ENCODE results near the gene FBF1. TPM values are rescaled to one million over a fixed set of nuclear protein-coding genes. Genes with fewer than 3 reads are reported as not detected.
"Not testable (repeated sequence)": the region's sequence is repeated elsewhere in the genome, so short reads cannot be mapped to it uniquely, and the experiment has no call there.

Gene FBF1
- total and polyA plus RNA-seq, 2 of the 4 experiments (the other 2 are of a cell fraction), result 4.5 to 8.0 TPM

- peak overlapping the region; percentile 84 for H2AK9ac ChIP-seq (replicated peaks; ENCODE audit: low read depth, low read length, poor library complexity)
- H3K27ac ChIP-seq (ENCODE audit: insufficient read depth, low read length), result peak overlapping the region; percentile 51
- peaks cover 10% of the 10 kb centered on the region; the same call in 1 of the 2 replicates for H4K20me1 ChIP-seq (ENCODE audit: insufficient read depth, low read length)
- no peak overlapping the region for H3K56ac ChIP-seq (ENCODE audit: extremely low read depth, insufficient read depth, low read length)
- dilution Hi-C loops (cut with HindIII; ENCODE audit: low sequenced_read_pairs, unreplicated experiment) (no loop called here), in situ Hi-C loops (cut with MboI; ENCODE audit: low sequenced_read_pairs) (no loop called here), intact Hi-C loops (cut with micrococcal nuclease) (loop anchor here (10.0 kb wide), 1 partner anchor 88 kb away; the partner anchor contains the start of gene UNK)
- peak overlapping the region; percentile 53; the same call in 1 of the 2 replicates for H3K23ac ChIP-seq (ENCODE audit: low read depth, low read length)
- no peak overlapping the region for H3K9ac ChIP-seq (ENCODE audit: low read depth, low read length)
- H3K79me1 ChIP-seq (ENCODE audit: low read depth in 1 of 2, low read length in 2 of 2), result peaks cover 5 to 43% of the 10 kb centered on the region in 2 experiments; a peak in 3 of 4 replicates
- peak overlapping the region; percentile 66; the same call in 1 of the 3 replicates for H2BK15ac ChIP-seq (ENCODE audit: low read depth, low read length)
- peak overlapping the region; percentile 40 for H4K5ac ChIP-seq (ENCODE audit: low read depth, low read length)
- peak overlapping the region; percentile 85 for H2BK120ac ChIP-seq (ENCODE audit: low read depth, low read length)
- CTCF ChIA-PET, result interaction anchor here (1.0 kb wide), 1 partner anchor 11 kb away, joined by 3 read pairs; no protein-coding TSS in a partner anchor
- peak overlapping the region; percentile 89 for H3K4ac ChIP-seq (ENCODE audit: low read depth, low read length)
- peak; percentile 40 for ATAC-seq (ENCODE audit: low read depth)
- H3K4me2 ChIP-seq (ENCODE audit: low read depth, low read length), result peak overlapping the region; percentile 24; the same call in 1 of the 2 replicates
- BruUV-seq (replicated peaks), result no TSS peak
- H3K9me3 ChIP-seq (ENCODE audit: control insufficient read depth, insufficient read depth, low read length), result no peaks in the 10 kb centered on the region
- peak overlapping the region; percentile 60 for H2BK20ac ChIP-seq (ENCODE audit: low read depth, low read length)
- peak overlapping the region; percentile 55 for H3K14ac ChIP-seq (replicated peaks; ENCODE audit: low read depth, low read length)
- WGBS, 2 experiments (ENCODE audit: extremely low coverage in 2 of 2, insufficient read length in 1 of 2), result 0% methylated on average over 1 of the region's 13 CpGs; no CpG with 5 or more reads in 1 of the 2 experiments
- peaks cover 40% of the 10 kb centered on the region for H3K4me1 ChIP-seq (ENCODE audit: control insufficient read depth, insufficient read depth, low read length)
- H3K4me3 ChIP-seq (ENCODE audit: insufficient read depth, low read depth, low read length), result no peak overlapping the region
- H2AFZ ChIP-seq (replicated peaks; ENCODE audit: low read length, poor library complexity), result peak overlapping the region; percentile 87
- H2BK5ac ChIP-seq (ENCODE audit: low read depth, low read length, poor library complexity, severe bottlenecking), result peak overlapping the region; percentile 31
- POLR2A ChIA-PET (ENCODE audit: unreplicated experiment), result interaction anchor here (1.2 kb wide), 1 partner anchor 93 kb away, joined by 4 read pairs; a partner anchor contains a TSS
- peak overlapping the region; percentile 76 to 89; a peak in 3 of 4 replicates for H4K8ac ChIP-seq (ENCODE audit: low read depth in 2 of 2, low read length in 2 of 2)
- no peak for TF ChIP-seq RCOR1 (IDR thresholded peaks at IDR 0.05; ENCODE audit: insufficient replicate concordance, low read length)
- TF ChIP-seq MAZ (IDR thresholded peaks at IDR 0.05; ENCODE audit: borderline replicate concordance, low read depth, low read length), result peak; percentile 68
- DNase-seq, result peak; percentile 63
- peak overlapping the region; percentile 69 for H4K91ac ChIP-seq (ENCODE audit: insufficient read depth, low read depth, low read length)
- H3K36me3 ChIP-seq (ENCODE audit: control insufficient read depth, insufficient read depth, low read length), result peaks cover 6% of the 10 kb centered on the region; the same call in 1 of the 2 replicates
- H3K9me1 ChIP-seq (ENCODE audit: insufficient read depth, low read length), result peaks cover 16% of the 10 kb centered on the region
- peak overlapping the region; percentile 35; the same call in 1 of the 2 replicates for H3K18ac ChIP-seq (ENCODE audit: low read depth, low read length)
- H2AK5ac ChIP-seq (ENCODE audit: low read depth, low read length), result peak overlapping the region; percentile 87; the same call in 1 of the 2 replicates
- no peaks in the 10 kb centered on the region for H3K27me3 ChIP-seq (ENCODE audit: control insufficient read depth, insufficient read depth, low read length)
These were observed 68.1 kb downstream of the FBF1 start for GRCh38 chr17:75872434-75873351.

GRCh38 chr17:75870228-75870627 lies 70.6 kb downstream of the FBF1 start:
- POLR2A ChIA-PET (ENCODE audit: unreplicated experiment); H3K4me3 ChIP-seq (ENCODE audit: insufficient read depth, low read depth, low read length); H4K20me1 ChIP-seq (ENCODE audit: insufficient read depth, low read length); BruUV-seq (replicated peaks); CTCF ChIA-PET; H2AK9ac ChIP-seq (replicated peaks; ENCODE audit: low read depth, low read length, poor library complexity); ATAC-seq (ENCODE audit: low read depth); dilution Hi-C loops (cut with HindIII; ENCODE audit: low sequenced_read_pairs, unreplicated experiment); H3K36me3 ChIP-seq (ENCODE audit: control insufficient read depth, insufficient read depth, low read length); DNase-seq; in situ Hi-C loops (cut with MboI; ENCODE audit: low sequenced_read_pairs); H3K9me3 ChIP-seq (ENCODE audit: control insufficient read depth, insufficient read depth, low read length); H2BK20ac ChIP-seq (ENCODE audit: low read depth, low read length); H3K27me3 ChIP-seq (ENCODE audit: control insufficient read depth, insufficient read depth, low read length): not testable (repeated sequence)
- Histone ChIP-seq H2BK120ac (ENCODE audit: low read depth, low read length) (peak overlapping the region; percentile 86; the same call in 1 of the 2 replicates), H3K4me2 (ENCODE audit: low read depth, low read length) (peak overlapping the region; percentile 64; the same call in 1 of the 2 replicates), H3K56ac (ENCODE audit: extremely low read depth, insufficient read depth, low read length) (peak overlapping the region; percentile 57), H3K79me1 (ENCODE audit: low read depth in 1 of 2, low read length in 2 of 2) (peaks cover 5 to 26% of the 10 kb centered on the region in 2 experiments; a peak in 3 of 4 replicates), H4K91ac (ENCODE audit: insufficient read depth, low read depth, low read length) (peak overlapping the region; percentile 95), H3K14ac (replicated peaks; ENCODE audit: low read depth, low read length) (peak overlapping the region; percentile 95), H3K23ac (ENCODE audit: low read depth, low read length) (peak overlapping the region; percentile 93; the same call in 1 of the 2 replicates), H4K5ac (ENCODE audit: low read depth, low read length) (peak overlapping the region; percentile 96), H3K9me1 (ENCODE audit: insufficient read depth, low read length) (peaks cover 13% of the 10 kb centered on the region), H3K27ac (ENCODE audit: insufficient read depth, low read length) (peak overlapping the region; percentile 94; the same call in 1 of the 2 replicates), H4K8ac (ENCODE audit: low read depth in 2 of 2, low read length in 2 of 2) (peak overlapping the region; percentile 94 to 97; a peak in 3 of 4 replicates), H3K4me1 (ENCODE audit: control insufficient read depth, insufficient read depth, low read length) (peaks cover 24% of the 10 kb centered on the region), H2BK15ac (ENCODE audit: low read depth, low read length) (peak overlapping the region; percentile 49; the same call in 2 of the 3 replicates), H3K18ac (ENCODE audit: low read depth, low read length) (peak overlapping the region; percentile 86; the same call in 1 of the 2 replicates), H2AFZ (replicated peaks; ENCODE audit: low read length, poor library complexity) (peak overlapping the region; percentile 95), H2AK5ac (ENCODE audit: low read depth, low read length) (peak overlapping the region; percentile 89; the same call in 1 of the 2 replicates), H2BK5ac (ENCODE audit: low read depth, low read length, poor library complexity, severe bottlenecking) (peak overlapping the region; percentile 77), H3K9ac (ENCODE audit: low read depth, low read length) (peak overlapping the region; percentile 83; the same call in 1 of the 2 replicates), H3K4ac (ENCODE audit: low read depth, low read length) (peak overlapping the region; percentile 98)
- WGBS, 2 experiments (ENCODE audit: extremely low coverage in 2 of 2, insufficient read length in 1 of 2), result 47% methylated on average over 5 of the region's 10 CpGs; no CpG with 5 or more reads in 1 of the 2 experiments
- intact Hi-C loops (cut with micrococcal nuclease), result loop anchor here (10.0 kb wide), 1 partner anchor 85 kb away; the partner anchor contains the start of gene UNK
